Neuron (in vitro differentiated cells): Measurements from ENCODE around the gene DPT.
A peak's percentile ranks its signal among the peaks of the same experiment; 100 is the strongest.

Experiments
- H2AFZ ChIP-seq: one replicate; pipeline ENCODE4 v1.6.1; 2013; ENCODE audit warnings: low read depth, mild to moderate bottlenecking, inconsistent platforms, low read length, moderate library complexity
- H3K27me3 ChIP-seq: one replicate; pipeline ENCODE4 v1.6.1; 2013; ENCODE audit warnings: low read length; ENCODE audit not compliant: insufficient read depth
- H3K36me3 ChIP-seq: one replicate; pipeline ENCODE4 v1.6.1; 2013; ENCODE audit warnings: low read length; ENCODE audit not compliant: insufficient read depth
- H3K4me1 ChIP-seq: one replicate; pipeline ENCODE4 v1.6.1; 2013; ENCODE audit warnings: low read length; ENCODE audit not compliant: insufficient read depth
- H3K4me3 ChIP-seq: 2 replicates; pipeline ENCODE4 v1.5.1; 2013; ENCODE audit warnings: mild to moderate bottlenecking, low read length, moderate library complexity
- H3K9me3 ChIP-seq: one replicate; pipeline ENCODE4 v1.6.1; 2013; ENCODE audit warnings: low read length

DPT gene

GRCh38 chr1:168708698-168709404 is 20.2 kb downstream of the DPT start:
- H3K9me3 ChIP-seq, result no peaks in the 10 kb centered on the region
- H3K4me3 ChIP-seq, result no peak overlapping the region
- no peaks in the 10 kb centered on the region for H3K27me3 ChIP-seq
- H3K36me3 ChIP-seq, result no peaks in the 10 kb centered on the region
- no peak overlapping the region for H2AFZ ChIP-seq
- no peaks in the 10 kb centered on the region for H3K4me1 ChIP-seq

- Histone ChIP-seq H3K9me3 (no peaks in the 10 kb centered on the region), H3K4me3 (no peak overlapping the region), H3K27me3 (no peaks in the 10 kb centered on the region), H2AFZ (no peak overlapping the region), H3K36me3 (no peaks in the 10 kb centered on the region), H3K4me1 (no peaks in the 10 kb centered on the region)
Observed at GRCh38 chr1:168706391-168706992, 22.5 kb downstream of the DPT start.

DNA sequence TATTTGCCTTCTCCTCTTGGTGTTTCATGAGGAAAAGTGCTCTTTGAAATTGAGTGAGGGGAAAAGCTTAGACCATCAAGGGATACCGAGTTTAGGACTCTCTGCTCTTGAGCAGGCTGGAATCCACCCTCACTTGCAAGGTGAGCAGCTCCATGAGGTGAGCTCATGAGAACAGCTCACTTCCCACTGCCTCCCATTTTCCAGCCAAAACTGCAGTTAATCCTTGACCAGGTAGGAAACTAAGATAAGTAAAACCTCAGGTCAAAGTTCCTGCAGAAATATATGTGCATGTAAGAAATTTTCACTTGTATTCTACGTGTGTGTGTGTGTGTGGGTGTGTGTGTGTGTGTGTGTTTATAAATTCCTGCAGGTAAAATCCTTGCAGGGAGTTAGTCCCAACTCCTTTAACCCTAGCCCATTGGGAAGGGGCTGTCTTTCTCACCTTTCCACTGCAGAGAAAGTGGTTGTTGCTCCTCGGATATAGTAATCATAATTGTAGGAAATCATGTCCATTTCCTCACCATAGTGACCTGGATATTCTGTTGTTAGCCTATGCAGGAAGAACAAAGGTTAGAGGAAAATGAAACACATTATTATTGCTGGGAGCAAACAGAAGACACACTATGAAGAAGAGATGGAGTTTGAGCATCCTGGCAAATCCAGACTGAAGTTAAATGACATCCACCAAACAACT is 28.3 kb downstream of the DPT start:
- H3K4me1 ChIP-seq, result no peaks in the 10 kb centered on the region
- H3K27me3 ChIP-seq, result no peaks in the 10 kb centered on the region
- H2AFZ ChIP-seq, result no peak overlapping the region
- H3K9me3 ChIP-seq, result no peaks in the 10 kb centered on the region
- H3K36me3 ChIP-seq, result no peaks in the 10 kb centered on the region
- H3K4me3 ChIP-seq, result no peak overlapping the region

- no peaks in the 10 kb centered on the region for H3K9me3 ChIP-seq
- no peak overlapping the region for H2AFZ ChIP-seq
- H3K27me3 ChIP-seq, result no peaks in the 10 kb centered on the region
- peaks cover 3% of the 10 kb centered on the region for H3K4me1 ChIP-seq
- H3K36me3 ChIP-seq, result no peaks in the 10 kb centered on the region
- H3K4me3 ChIP-seq, result no peak overlapping the region
Observed at GRCh38 chr1:168698453-168698852, 30.6 kb downstream of the DPT start.

GRCh38 chr1:168697356-168698126 is 31.5 kb downstream of the DPT start:
- H2AFZ ChIP-seq, result no peak overlapping the region
- H3K27me3 ChIP-seq, result no peaks in the 10 kb centered on the region
- H3K4me3 ChIP-seq, result no peak overlapping the region
- H3K4me1 ChIP-seq, result peaks cover 3% of the 10 kb centered on the region
- no peaks in the 10 kb centered on the region for H3K36me3 ChIP-seq
- no peaks in the 10 kb centered on the region for H3K9me3 ChIP-seq

DNA sequence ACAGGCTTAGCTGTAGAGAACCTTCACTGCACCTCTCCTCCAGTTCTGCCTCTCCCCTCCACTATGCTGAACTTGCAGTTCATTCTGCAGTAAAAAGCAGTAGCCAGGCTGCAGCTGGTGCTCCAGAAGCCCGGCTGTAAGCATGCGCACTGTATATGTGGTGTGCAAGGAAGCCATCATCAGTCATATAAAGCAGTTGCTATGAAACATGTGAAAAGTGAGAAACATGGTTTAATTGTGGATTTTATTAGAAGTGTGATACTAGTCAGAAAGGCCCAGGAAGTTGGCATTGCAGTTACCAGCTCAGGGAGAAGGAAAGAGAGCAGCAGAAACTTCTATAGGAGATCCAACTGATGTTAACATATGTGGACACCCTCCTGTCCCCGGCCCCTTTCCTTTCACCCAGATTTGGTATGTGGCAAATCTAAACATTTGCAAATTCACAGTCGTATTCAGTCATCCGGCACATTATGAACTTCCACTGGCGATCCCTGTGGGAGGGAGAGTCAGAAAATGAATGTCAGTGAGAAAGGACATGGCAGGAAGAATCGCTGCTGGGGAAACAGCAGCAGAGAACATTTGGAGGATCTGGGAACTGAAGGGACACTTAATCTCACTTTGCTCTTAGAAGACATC is 32.8 kb downstream of the DPT start:
- Histone ChIP-seq H3K36me3 (no peaks in the 10 kb centered on the region), H3K4me1 (peaks cover 3% of the 10 kb centered on the region), H3K4me3 (no peak overlapping the region), H2AFZ (no peak overlapping the region), H3K27me3 (no peaks in the 10 kb centered on the region), H3K9me3 (no peaks in the 10 kb centered on the region)

DNA sequence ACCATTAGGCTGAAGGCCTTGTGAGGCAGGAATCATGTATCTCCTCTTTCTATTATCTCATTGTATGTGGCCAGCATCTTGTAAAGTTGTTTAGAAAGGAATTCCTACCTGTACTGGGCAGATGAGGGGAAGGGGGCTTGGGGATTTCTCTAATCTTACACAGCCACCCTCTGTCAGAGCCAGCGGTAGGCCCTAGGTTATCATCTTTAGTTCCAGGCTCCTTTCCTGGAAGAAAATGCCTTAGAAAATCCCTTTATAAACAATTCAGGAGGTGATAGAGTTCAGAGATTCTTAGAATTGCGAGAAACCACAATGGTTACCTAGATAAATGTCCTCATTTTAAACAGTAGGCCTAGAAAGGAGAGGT is 35.2 kb downstream of the DPT start:
- Histone ChIP-seq H3K9me3 (no peaks in the 10 kb centered on the region), H2AFZ (no peak overlapping the region), H3K4me3 (no peak overlapping the region), H3K36me3 (no peaks in the 10 kb centered on the region), H3K27me3 (no peaks in the 10 kb centered on the region), H3K4me1 (peaks cover 3% of the 10 kb centered on the region)

DNA sequence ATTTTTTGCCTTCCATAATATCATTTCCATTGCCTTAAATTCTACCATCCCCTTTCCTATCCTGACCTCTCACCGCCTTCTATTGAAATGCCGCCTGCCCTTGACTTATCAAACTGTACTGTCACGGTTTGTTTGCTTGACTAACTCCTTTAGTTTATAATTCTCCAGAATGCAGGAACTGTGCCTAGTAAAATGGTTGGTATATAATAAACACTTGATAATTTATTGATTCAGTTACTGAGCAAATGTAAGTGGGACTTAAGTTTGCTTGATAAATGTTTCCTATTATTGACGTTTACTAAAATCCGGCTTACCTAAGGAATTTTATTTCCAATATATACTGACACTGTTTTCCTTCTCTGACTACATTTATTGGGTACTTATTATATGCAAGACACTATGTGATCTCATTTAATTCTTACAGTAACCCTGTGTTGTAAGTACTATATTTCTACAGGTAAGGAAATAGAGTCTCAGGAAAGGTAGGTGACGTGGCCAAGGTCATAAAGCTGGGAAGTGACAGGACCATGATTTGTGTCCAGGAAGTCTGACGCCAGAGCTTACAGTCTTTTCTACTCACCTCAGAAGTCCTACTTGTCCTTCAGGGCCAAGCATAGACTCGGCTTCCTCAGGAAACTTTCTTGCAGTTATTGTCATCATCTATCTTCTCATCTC is 35.7 kb downstream of the DPT start:
- H3K4me1 ChIP-seq, result peaks cover 3% of the 10 kb centered on the region
- H3K4me3 ChIP-seq, result no peak overlapping the region
- no peak overlapping the region for H2AFZ ChIP-seq
- no peaks in the 10 kb centered on the region for H3K9me3 ChIP-seq
- no peaks in the 10 kb centered on the region for H3K27me3 ChIP-seq
- no peaks in the 10 kb centered on the region for H3K36me3 ChIP-seq

GRCh38 chr1:168692472-168692871 is 36.5 kb downstream of the DPT start:
- Histone ChIP-seq H2AFZ (no peak overlapping the region), H3K27me3 (no peaks in the 10 kb centered on the region), H3K4me3 (no peak overlapping the region), H3K9me3 (no peaks in the 10 kb centered on the region), H3K4me1 (peaks cover 3% of the 10 kb centered on the region), H3K36me3 (no peaks in the 10 kb centered on the region)

GRCh38 chr1:168691541-168691940 is 37.5 kb downstream of the DPT start:
- Histone ChIP-seq H3K27me3 (no peaks in the 10 kb centered on the region), H3K9me3 (no peaks in the 10 kb centered on the region), H3K4me1 (peaks cover 3% of the 10 kb centered on the region), H3K36me3 (no peaks in the 10 kb centered on the region), H3K4me3 (no peak overlapping the region), H2AFZ (peak overlapping the region; percentile 4)

GRCh38 chr1:168689726-168690602 is 39.0 kb downstream of the DPT start:
- H3K36me3 ChIP-seq, result no peaks in the 10 kb centered on the region
- H3K4me1 ChIP-seq, result peaks cover 3% of the 10 kb centered on the region
- no peaks in the 10 kb centered on the region for H3K27me3 ChIP-seq
- H2AFZ ChIP-seq, result no peak overlapping the region
- no peaks in the 10 kb centered on the region for H3K9me3 ChIP-seq
- H3K4me3 ChIP-seq, result no peak overlapping the region

GRCh38 chr1:168689327-168689657 is 39.7 kb downstream of the DPT start:
- Histone ChIP-seq H2AFZ (no peak overlapping the region), H3K9me3 (no peaks in the 10 kb centered on the region)

More at GRCh38 chr1:168689327-168689657, 39.7 kb downstream of the DPT start:
- H3K27me3 ChIP-seq, result no peaks in the 10 kb centered on the region
- peaks cover under 1% of the 10 kb centered on the region for H3K4me1 ChIP-seq
- no peak overlapping the region for H3K4me3 ChIP-seq
- H3K36me3 ChIP-seq, result no peaks in the 10 kb centered on the region
